Activated naive CD8-positive, alpha-beta T cell treated with anti-CD3 and anti-CD28 coated beads, Interleukin-2, amount 10 ng/mL, durations not matched to agents 7 days and 5 days (primary cell): ENCODE data around the gene CFAP97D2. TPM values are rescaled to one million over a fixed set of nuclear protein-coding genes. Genes with fewer than 3 reads are reported as not detected.
"Not testable (repeated sequence)": the region's sequence is repeated elsewhere in the genome, so short reads cannot be mapped to it uniquely, and the experiment has no call there.

Source experiments
- ATAC-seq: fragments of 150-1000 bp; cut with Tn5 transposase; one replicate; pipeline ENCODE4 v1.10.0; 2021; ENCODE audit warnings: low read depth, moderate library complexity
- POLR2A ChIA-PET: fragments of 350-600 bp; sonication (Branson Sonifier 250); formaldehyde crosslinking; loops from one replicate; lab custom pipeline; 2021; ENCODE audit warnings: antibody characterized with exemption; lab: Charles Lee
- DNase-seq: peaks from one replicate; pipeline ENCODE4 v3.0.0; 2021
- H3K27ac Mint-ChIP-seq: one replicate; pipeline ENCODE4 v1.8.0; 2022; ENCODE audit warnings: mild to moderate bottlenecking, mixed read lengths
- H3K27me3 Mint-ChIP-seq: one replicate; pipeline ENCODE4 v1.8.0; 2022; ENCODE audit warnings: mild to moderate bottlenecking, moderate library complexity, mixed read lengths
- H3K36me3 Mint-ChIP-seq: one replicate; pipeline ENCODE4 v1.8.0; 2021; ENCODE audit warnings: mild to moderate bottlenecking, mixed read lengths
- H3K4me1 Mint-ChIP-seq: one replicate; pipeline ENCODE4 v1.8.0; 2021; ENCODE audit warnings: mixed read lengths
- H3K4me3 Mint-ChIP-seq: one replicate; pipeline ENCODE4 v1.8.0; 2022; ENCODE audit warnings: mild to moderate bottlenecking, moderate library complexity, mixed read lengths
- H3K9me3 Mint-ChIP-seq: one replicate; pipeline ENCODE4 v1.8.0; 2021; ENCODE audit warnings: mixed read lengths
- total RNA-seq, 2 experiments: library from RNA; stranded (reverse); gene quantifications; one replicate each; pipeline ENCODE4 v1.2.3, GENCODE V29; 2021

The CFAP97D2 gene
- total RNA-seq, 2 experiments from 2014 or later = 0.22 TPM; not detected in 1

DNA sequence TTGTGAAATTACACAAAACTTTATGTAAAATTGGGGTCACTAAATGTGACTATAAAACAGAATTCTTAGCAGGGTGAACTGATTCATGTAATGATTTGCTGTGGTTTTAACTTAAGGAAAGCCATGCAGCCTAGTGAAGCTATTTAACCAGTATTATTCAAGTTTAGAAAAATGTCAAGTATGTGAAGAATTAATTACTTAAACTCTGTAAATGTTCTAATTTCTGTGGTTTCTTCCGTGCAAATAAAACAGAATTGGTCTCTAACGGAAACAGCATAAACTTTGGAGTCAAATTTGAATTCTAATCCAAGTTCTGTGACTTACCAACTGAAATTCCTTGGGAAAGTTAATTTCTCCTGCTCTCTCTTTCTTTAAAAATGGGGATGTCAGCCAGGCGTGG, 69.0 kb downstream of the CFAP97D2 start:
- Mint-ChIP-seq H3K4me3 (no peak overlapping the region), H3K9me3 (no peaks in the 10 kb centered on the region), H3K36me3 (peaks cover 27% of the 10 kb centered on the region), H3K27ac (no peak overlapping the region), H3K27me3 (no peaks in the 10 kb centered on the region), H3K4me1 (no peaks in the 10 kb centered on the region)
- DNase-seq (no peak), ATAC-seq (no peak)
- POLR2A ChIA-PET = no interaction called here

DNA sequence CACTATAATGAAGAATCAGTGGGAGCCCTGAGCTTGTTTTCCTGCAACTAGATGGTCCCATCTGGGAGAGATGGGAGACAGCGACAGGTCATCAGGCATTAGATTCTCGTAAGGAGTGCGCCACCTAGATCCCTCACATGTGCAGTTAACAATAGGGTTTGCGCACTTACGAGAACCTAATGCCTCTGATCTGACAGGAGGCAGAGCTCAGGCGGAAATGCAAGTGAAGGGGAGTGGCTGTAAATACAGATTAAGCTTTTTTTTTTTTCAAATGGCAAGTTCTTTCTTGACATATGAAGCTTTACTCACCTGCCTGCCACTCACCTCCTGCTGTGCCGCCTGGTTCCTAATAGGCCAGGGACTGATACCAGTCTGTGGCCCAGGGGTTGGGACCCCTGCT, 70.0 kb downstream of the CFAP97D2 start:
- H3K4me1 Mint-ChIP-seq = no peaks in the 10 kb centered on the region
- H3K4me3 Mint-ChIP-seq = no peak overlapping the region
- DNase-seq (no peak), ATAC-seq (no peak)
- H3K9me3 Mint-ChIP-seq = no peaks in the 10 kb centered on the region
- H3K36me3 Mint-ChIP-seq = peaks cover 23% of the 10 kb centered on the region
- no peak overlapping the region for H3K27ac Mint-ChIP-seq
- POLR2A ChIA-PET = no interaction called here
- no peaks in the 10 kb centered on the region for H3K27me3 Mint-ChIP-seq

DNA sequence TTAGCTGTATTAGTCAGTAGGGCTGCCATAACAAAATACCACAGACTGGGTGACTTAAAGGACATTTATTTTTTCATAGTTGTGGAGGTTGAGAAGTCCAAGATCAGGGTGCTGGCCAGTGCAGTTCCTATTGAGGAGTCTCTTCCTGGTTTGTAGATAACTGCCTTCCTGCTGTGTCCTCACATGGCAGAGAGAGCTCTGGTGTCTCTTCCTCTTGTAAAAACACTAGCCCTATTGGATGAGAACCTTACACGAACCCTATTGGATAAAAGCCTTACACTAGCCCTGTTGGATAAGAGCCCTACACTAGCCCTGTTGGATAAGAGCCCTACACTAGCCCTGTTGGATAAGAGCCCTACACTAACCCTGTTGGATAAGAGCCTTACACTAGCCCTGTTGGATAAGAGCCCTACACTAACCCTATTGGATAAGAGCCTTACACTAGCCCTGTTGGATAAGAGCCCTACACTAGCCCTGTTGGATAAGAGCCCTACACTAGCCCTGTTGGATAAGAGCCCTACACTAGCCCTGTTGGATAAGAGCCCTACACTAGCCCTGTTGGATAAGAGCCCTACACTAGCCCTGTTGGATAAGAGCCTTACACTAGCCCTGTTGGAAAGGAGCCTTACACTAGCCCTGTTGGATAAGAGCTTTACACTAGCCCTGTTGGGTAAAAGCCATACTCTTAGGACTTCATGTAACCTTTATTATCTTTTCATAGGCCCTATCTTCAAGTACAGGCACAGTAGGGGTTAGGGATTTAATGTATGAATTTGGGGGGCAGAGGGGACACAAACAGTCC, 72.8 kb downstream of the CFAP97D2 start:
- POLR2A ChIA-PET = interaction anchor here (0.6 kb wide), 1 partner anchor 13 kb away, joined by 3 read pairs; no protein-coding TSS in a partner anchor
- not testable (repeated sequence) for H3K9me3 Mint-ChIP-seq, ATAC-seq

DNA sequence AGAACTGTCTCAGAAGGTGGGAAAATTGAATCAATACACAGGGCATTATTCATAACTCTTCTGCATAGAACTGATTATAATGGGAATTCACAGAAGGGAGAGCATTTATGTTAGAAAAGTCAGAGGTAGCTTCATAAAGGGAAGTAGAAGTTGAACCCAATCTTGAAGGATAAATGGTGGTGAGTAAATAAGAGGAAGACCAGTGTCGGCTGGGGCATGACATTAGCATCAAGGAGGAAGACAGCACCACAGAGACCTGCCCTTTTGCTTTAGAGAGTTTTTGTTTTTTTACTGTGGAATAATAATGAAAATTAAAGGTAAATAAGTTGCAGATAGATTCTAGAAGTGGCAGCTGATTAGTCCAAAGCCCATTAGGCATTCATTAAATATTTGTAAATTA, 77.5 kb downstream of the CFAP97D2 start:
- no peaks in the 10 kb centered on the region for H3K9me3 Mint-ChIP-seq
- H3K4me3 Mint-ChIP-seq = no peak overlapping the region
- ATAC-seq (no peak), DNase-seq (no peak)
- no peak overlapping the region for H3K27ac Mint-ChIP-seq
- POLR2A ChIA-PET = no interaction called here
- no peaks in the 10 kb centered on the region for H3K27me3 Mint-ChIP-seq
- peaks cover 39% of the 10 kb centered on the region for H3K36me3 Mint-ChIP-seq
- peaks cover 12% of the 10 kb centered on the region for H3K4me1 Mint-ChIP-seq

More for the DNA sequence above, 72.8 kb downstream of the CFAP97D2 start:
- H3K27ac Mint-ChIP-seq, H3K4me1 Mint-ChIP-seq, H3K27me3 Mint-ChIP-seq, H3K4me3 Mint-ChIP-seq, DNase-seq: not testable (repeated sequence)
- H3K36me3 Mint-ChIP-seq = peaks cover 27% of the 10 kb centered on the region

GRCh38 chr13:114257014-114257413, 78.0 kb downstream of the CFAP97D2 start:
- H3K4me3 Mint-ChIP-seq = no peak overlapping the region
- no peak overlapping the region for H3K27ac Mint-ChIP-seq
- ATAC-seq (no peak), DNase-seq (no peak)
- POLR2A ChIA-PET = no interaction called here
- no peaks in the 10 kb centered on the region for H3K9me3 Mint-ChIP-seq
- peaks cover 15% of the 10 kb centered on the region for H3K4me1 Mint-ChIP-seq
- no peaks in the 10 kb centered on the region for H3K27me3 Mint-ChIP-seq
- H3K36me3 Mint-ChIP-seq = peaks cover 39% of the 10 kb centered on the region

DNA sequence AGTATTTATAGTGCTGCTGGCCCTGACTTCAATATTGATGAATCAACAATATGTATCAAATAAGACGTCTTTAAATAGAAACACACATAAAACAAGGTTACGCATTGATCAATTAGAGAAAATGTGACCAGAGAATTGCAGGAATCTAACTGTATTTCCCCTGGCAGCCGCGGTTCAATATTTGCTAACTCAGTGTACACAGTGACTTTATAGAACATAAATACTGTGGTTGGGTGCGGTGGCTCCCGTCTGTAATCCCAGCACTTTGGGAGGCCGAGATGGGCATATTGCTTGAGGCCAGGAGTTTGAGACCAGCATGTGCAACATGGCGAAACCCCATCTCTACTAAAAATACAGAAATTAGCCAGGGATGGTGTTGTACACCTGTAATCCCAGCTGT, 79.5 kb downstream of the CFAP97D2 start:
- Mint-ChIP-seq H3K27ac (no peak overlapping the region), H3K27me3 (no peaks in the 10 kb centered on the region), H3K4me3 (no peak overlapping the region), H3K4me1 (peaks cover 29% of the 10 kb centered on the region), H3K9me3 (no peaks in the 10 kb centered on the region), H3K36me3 (peaks cover 49% of the 10 kb centered on the region)
- POLR2A ChIA-PET = no interaction called here
- no peak for ATAC-seq
- DNase-seq = no peak

GRCh38 chr13:114259374-114259773, 80.3 kb downstream of the CFAP97D2 start:
- peaks cover 32% of the 10 kb centered on the region for H3K4me1 Mint-ChIP-seq
- H3K27ac Mint-ChIP-seq = no peak overlapping the region
- peaks cover 49% of the 10 kb centered on the region for H3K36me3 Mint-ChIP-seq
- H3K9me3 Mint-ChIP-seq = no peaks in the 10 kb centered on the region
- no peak for DNase-seq
- H3K27me3 Mint-ChIP-seq = no peaks in the 10 kb centered on the region
- ATAC-seq = no peak
- H3K4me3 Mint-ChIP-seq = no peak overlapping the region
- POLR2A ChIA-PET = no interaction called here

DNA sequence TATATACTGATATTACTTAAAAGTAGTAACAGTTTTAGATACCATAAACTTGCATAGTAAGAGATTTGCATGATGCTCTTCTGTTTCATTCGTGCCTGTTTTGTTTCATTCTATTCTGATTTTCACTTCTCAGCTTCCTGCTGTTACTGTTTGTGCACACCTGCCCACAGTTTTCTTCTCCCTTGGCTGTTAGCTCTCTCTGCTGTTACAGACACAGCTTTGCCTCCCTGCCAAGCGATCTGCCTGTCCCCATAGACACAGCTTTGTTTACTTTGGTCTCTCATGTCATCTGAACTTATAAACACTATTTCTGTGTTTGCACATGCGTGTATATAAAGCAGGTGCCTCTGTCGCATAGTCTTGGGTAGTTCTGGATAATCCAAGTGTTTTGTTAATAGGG, 80.9 kb downstream of the CFAP97D2 start:
- no peaks in the 10 kb centered on the region for H3K27me3 Mint-ChIP-seq
- DNase-seq = no peak
- peaks cover 32% of the 10 kb centered on the region for H3K4me1 Mint-ChIP-seq
- ATAC-seq = no peak
- POLR2A ChIA-PET = no interaction called here
- no peaks in the 10 kb centered on the region for H3K9me3 Mint-ChIP-seq
- no peak overlapping the region for H3K4me3 Mint-ChIP-seq
- peak overlapping the region; percentile 49 for H3K27ac Mint-ChIP-seq
- H3K36me3 Mint-ChIP-seq = peaks cover 43% of the 10 kb centered on the region

- Mint-ChIP-seq H3K4me3 (no peak overlapping the region), H3K9me3 (no peaks in the 10 kb centered on the region), H3K4me1 (peaks cover 32% of the 10 kb centered on the region), H3K36me3 (peaks cover 41% of the 10 kb centered on the region), H3K27me3 (no peaks in the 10 kb centered on the region), H3K27ac (no peak overlapping the region)
- ATAC-seq = no peak
- POLR2A ChIA-PET = no interaction called here
- DNase-seq = no peak
Observed at GRCh38 chr13:114260814-114261213, 81.8 kb downstream of the CFAP97D2 start.

GRCh38 chr13:114261328-114261965, 82.4 kb downstream of the CFAP97D2 start:
- no peaks in the 10 kb centered on the region for H3K9me3 Mint-ChIP-seq
- peaks cover 41% of the 10 kb centered on the region for H3K36me3 Mint-ChIP-seq
- H3K27ac Mint-ChIP-seq = no peak overlapping the region
- H3K4me1 Mint-ChIP-seq = peaks cover 31% of the 10 kb centered on the region
- ATAC-seq (no peak), DNase-seq (no peak)
- no peaks in the 10 kb centered on the region for H3K27me3 Mint-ChIP-seq
- no peak overlapping the region for H3K4me3 Mint-ChIP-seq
- POLR2A ChIA-PET = no interaction called here

GRCh38 chr13:114263578-114263977, 84.5 kb downstream of the CFAP97D2 start:
- peaks cover 4% of the 10 kb centered on the region for H3K9me3 Mint-ChIP-seq
- H3K27ac Mint-ChIP-seq = peak overlapping the region; percentile 86
- ATAC-seq = peak; percentile 45
- H3K36me3 Mint-ChIP-seq = peaks cover 52% of the 10 kb centered on the region
- no peak for DNase-seq
- POLR2A ChIA-PET = no interaction called here
- no peaks in the 10 kb centered on the region for H3K27me3 Mint-ChIP-seq
- H3K4me1 Mint-ChIP-seq = peaks cover 38% of the 10 kb centered on the region
- H3K4me3 Mint-ChIP-seq = peak overlapping the region; percentile 69

DNA sequence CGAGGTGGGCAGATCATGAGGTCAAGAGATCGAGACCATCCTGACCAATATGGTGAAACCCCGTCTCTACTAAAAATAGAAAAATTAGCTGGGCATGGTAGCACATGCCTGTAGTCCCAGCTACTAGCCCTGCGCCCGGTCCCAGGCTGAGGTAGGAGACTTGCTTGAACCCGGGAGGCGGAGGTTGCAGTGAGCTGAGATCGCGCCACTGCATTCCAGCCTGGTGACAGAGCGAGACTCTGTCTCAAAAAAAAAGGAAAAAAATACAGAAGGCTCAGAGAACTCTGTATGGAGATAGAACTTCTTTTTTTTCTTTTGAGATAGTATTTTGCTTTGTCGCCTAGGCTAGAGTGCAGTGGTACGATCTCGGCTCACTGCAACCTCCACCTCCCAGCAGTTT, 85.3 kb downstream of the CFAP97D2 start:
- H3K9me3 Mint-ChIP-seq, H3K4me3 Mint-ChIP-seq, H3K27ac Mint-ChIP-seq, DNase-seq, ATAC-seq, H3K27me3 Mint-ChIP-seq, POLR2A ChIA-PET: not testable (repeated sequence)
- Mint-ChIP-seq H3K36me3 (peaks cover 57% of the 10 kb centered on the region), H3K4me1 (peaks cover 41% of the 10 kb centered on the region)

GRCh38 chr13:114264886-114265611, 86.0 kb downstream of the CFAP97D2 start:
- Mint-ChIP-seq H3K4me1 (peaks cover 40% of the 10 kb centered on the region), H3K27me3 (no peaks in the 10 kb centered on the region), H3K36me3 (peaks cover 55% of the 10 kb centered on the region), H3K4me3 (no peak overlapping the region), H3K9me3 (peaks cover 4% of the 10 kb centered on the region), H3K27ac (no peak overlapping the region)
- DNase-seq = no peak
- POLR2A ChIA-PET = no interaction called here
- no peak for ATAC-seq
